ENCODE results near the gene NDUFB3. TPM values are rescaled to one million over a fixed set of nuclear protein-coding genes. Genes with fewer than 3 reads are reported as not detected.

NDUFB3 gene
- total and polyA plus RNA-seq, 10 of the 15 experiments (the other 5 are each of a cell fraction or from before 2014, with no cell fraction given), result 115 to 1,059 (median 187) TPM

GRCh38 chr2:201071479-201072200, at the start of gene NDUFB3, which contains the start of gene HYCC2 (continued):
- TF ChIP-seq E2F8 (IDR thresholded peaks at IDR 0.05; ENCODE audit: low read depth, partially characterized antibody), result peak; percentile 98
- TF ChIP-seq SUPT20H (IDR thresholded peaks at IDR 0.05; ENCODE audit: borderline replicate concordance, control insufficient read depth, low read depth, low read length), result no peak
- peak; percentile 100 for TF ChIP-seq ZBTB40 (IDR thresholded peaks at IDR 0.05; ENCODE audit: borderline replicate concordance)
- TF ChIP-seq ZNF384 (IDR thresholded peaks at IDR 0.05; ENCODE audit: borderline replicate concordance, low read depth, low read length), result 0 out of 2 replicates have a peak, but pooled peaks have one; percentile 7
- no peak for TF ChIP-seq SMAD1 (IDR thresholded peaks at IDR 0.05; ENCODE audit: low read depth, partially characterized antibody)
- TF ChIP-seq E4F1 (IDR thresholded peaks at IDR 0.05; ENCODE audit: borderline replicate concordance, partially characterized antibody), result peak; percentile 83
- TF ChIP-seq SREBF1 (IDR thresholded peaks at IDR 0.05; ENCODE audit: low read length), result 0 out of 2 replicates have a peak, but pooled peaks have one; percentile 14
- peak; percentile 88 for TF ChIP-seq ZZZ3 (IDR thresholded peaks at IDR 0.05; ENCODE audit: control insufficient read depth, insufficient read length, low read depth)
- TF ChIP-seq POLR2AphosphoS5 (IDR thresholded peaks at IDR 0.05; ENCODE audit: low read length), result peak; percentile 81
- TF ChIP-seq MEF2A (IDR thresholded peaks at IDR 0.05; ENCODE audit: insufficient read depth, low read depth, low read length), result 0 out of 2 replicates have a peak, but pooled peaks have one; percentile 24
- TF ChIP-seq NR2F1 (conservative IDR thresholded peaks at IDR 0.05), result peak; percentile 72
- TF ChIP-seq RUNX3 (IDR thresholded peaks at IDR 0.05; ENCODE audit: low read length), result peak; percentile 83
- peak; percentile 84 for TF ChIP-seq IRF3 (IDR thresholded peaks at IDR 0.05)
- TF ChIP-seq E2F4 (IDR thresholded peaks at IDR 0.05; ENCODE audit: low read depth, low read length), result no peak
